ENCODE data around the gene SSPN.

GRCh38 chr12:26226122-26226521 is 30.7 kb downstream of the SSPN start:
- TF ChIP-seq, protein P1, sequence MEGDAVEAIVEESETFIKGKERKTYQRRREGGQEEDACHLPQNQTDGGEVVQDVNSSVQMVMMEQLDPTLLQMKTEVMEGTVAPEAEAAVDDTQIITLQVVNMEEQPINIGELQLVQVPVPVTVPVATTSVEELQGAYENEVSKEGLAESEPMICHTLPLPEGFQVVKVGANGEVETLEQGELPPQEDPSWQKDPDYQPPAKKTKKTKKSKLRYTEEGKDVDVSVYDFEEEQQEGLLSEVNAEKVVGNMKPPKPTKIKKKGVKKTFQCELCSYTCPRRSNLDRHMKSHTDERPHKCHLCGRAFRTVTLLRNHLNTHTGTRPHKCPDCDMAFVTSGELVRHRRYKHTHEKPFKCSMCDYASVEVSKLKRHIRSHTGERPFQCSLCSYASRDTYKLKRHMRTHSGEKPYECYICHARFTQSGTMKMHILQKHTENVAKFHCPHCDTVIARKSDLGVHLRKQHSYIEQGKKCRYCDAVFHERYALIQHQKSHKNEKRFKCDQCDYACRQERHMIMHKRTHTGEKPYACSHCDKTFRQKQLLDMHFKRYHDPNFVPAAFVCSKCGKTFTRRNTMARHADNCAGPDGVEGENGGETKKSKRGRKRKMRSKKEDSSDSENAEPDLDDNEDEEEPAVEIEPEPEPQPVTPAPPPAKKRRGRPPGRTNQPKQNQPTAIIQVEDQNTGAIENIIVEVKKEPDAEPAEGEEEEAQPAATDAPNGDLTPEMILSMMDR (IDR thresholded peaks at IDR 0.05), result no peak
- no peak for TF ChIP-seq POLR2A (IDR thresholded peaks at IDR 0.05)
